ENCODE data around the gene KCTD7. TPM values are rescaled to one million over a fixed set of nuclear protein-coding genes. Genes with fewer than 3 reads are reported as not detected.
A peak's percentile ranks its signal among the peaks of the same experiment; 100 is the strongest.
"Not testable (repeated sequence)": the region's sequence is repeated elsewhere in the genome, so short reads cannot be mapped to it uniquely, and the experiment has no call there.

The KCTD7 gene
- total RNA-seq: 3.1 TPM

DNA sequence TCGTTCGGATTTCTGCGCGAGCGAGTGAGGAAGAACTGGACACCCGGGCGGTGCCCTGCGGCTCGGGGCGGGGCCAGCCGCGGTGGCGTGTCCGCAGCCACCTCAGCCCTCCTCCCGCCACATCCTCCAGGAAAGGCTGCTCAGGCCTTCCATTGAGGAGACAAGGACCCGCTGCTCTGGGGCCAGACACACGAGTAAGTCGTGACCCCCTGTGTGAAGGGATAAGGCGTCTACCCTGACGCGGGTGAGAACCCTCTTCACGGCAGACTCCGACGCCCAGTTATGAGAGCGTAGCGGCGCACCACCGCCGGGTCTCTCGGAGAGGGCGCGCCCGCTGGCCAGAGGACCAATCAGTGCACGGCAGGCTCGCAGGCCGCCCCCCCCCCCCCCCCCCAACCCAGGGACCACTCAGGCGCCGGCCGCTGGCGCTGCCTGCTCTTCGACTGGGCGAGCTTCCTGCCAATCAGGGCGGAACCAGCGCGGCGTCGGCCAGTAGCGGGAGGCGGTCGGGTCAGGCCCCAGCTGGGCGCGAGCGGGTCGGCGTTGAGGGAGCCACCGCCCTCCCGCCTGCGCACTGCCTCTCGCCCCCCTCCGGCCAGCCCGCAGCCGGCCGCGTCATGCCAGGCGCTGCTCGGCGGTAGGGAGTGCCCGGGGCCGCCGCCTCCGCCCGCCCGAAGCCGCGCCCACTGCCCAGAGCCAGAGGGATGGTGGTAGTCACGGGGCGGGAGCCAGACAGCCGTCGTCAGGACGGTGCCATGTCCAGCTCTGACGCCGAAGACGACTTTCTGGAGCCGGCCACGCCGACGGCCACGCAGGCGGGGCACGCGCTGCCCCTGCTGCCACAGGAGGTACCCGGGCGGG, at the start of gene KCTD7:
TSS of gene KCTD7 (plus strand) at position 521 of the 861 bp plus-strand sequence. CDS start at position 705, 184 bp downstream.
- DNase-seq (ENCODE audit: low spot score) (peak; percentile 99), ATAC-seq (peak; percentile 89)

DNA sequence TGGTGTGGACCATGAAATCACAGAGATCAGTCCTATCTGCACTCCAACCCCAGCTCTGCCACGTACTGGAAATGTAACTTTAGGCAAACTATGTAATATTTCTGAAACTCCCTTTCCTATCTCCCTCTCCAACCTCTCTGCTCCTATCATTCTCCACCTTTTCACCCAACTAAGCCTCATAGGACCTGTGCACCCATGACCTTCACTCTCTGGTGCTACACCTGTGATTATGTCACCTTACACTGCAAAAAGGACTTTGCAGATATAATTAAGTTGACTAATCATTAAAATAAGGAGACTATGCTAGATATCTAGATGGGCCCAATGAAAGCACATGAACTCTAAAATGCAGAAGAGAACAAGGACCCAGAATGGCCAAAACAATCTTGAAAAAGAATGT, 48.3 kb upstream of the KCTD7 start:
- ATAC-seq: peak; percentile 66
- DNase-seq (ENCODE audit: low spot score): not testable (repeated sequence)

DNA sequence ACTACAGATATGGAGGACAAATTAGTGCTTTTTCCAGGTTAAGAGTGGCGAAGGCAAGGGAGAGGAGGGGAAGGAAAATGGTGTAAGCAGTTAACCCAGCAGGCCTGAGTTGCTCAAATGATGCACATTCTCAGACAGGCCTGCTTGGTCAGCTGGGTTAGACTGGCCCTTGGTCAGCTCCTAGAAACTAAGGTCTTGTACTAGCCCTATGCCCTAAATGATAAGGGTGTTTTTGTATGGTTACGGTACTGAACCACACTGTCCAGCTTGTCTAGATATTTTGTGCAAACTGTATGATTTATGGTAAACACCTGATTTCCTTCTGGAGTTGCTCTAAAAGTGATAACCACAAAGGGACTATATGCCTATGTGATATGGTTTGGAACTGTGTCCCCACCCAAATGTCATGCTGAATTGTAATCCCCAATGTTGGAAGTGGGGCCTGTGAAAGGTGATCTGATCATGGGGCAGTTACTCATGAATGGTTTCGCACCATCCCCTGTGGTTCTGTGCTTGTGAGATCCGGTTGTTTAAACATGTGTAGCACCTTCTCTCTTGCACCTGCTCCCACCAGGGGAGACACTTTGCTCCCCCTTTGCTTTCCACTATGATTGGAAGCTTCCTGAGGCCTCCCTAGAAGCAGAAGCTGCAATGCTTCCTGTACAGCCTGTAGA, 45.7 kb upstream of the KCTD7 start:
- ATAC-seq; DNase-seq (ENCODE audit: low spot score): not testable (repeated sequence)

DNA sequence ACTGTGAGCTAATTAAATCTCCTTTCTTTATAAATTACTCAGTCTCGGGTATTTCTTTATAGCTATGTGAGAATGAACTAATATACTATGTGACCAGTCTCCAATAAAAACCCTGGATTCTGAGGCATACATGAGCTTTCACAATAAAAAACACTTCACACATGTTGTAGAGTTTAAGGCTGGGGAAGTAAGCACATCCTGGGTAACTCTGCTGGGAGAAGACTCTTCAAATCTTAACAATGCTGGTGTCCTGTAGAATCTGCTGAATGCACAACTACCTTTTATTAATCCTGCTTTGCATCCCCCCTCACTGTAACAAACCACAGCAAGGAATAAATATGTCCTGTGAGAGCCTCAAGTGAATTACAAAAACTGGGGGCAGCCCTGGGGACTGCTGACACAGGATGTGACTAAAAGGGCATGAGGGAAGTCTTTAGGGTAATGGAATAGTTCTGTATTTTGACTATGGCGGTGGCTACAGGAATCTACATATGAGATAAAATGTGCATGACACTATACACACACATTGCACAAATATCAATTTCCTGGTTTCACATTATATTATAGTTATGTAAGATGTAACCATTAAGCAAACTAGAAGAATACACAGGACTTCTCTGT, 45.1 kb upstream of the KCTD7 start:
- ATAC-seq (no peak), DNase-seq (ENCODE audit: low spot score) (no peak)

DNA sequence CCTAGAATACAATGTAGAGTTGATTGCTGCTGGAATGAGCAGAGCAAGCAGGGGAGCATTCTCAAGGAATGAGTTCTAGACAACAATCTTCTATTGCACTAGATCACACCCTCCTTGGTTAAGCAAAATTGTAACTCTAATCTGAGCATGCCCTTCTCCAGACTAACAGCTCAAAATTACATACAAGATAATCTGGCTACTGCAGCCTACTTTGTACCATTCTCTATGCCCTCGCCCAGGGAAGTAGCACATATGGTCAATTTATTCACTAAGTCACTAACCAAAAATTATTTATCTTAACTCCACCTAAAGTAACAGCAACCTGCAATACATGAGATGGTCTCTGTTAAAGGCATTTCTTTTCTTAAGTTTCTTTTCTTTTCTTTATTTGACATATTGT, 42.5 kb upstream of the KCTD7 start:
- ATAC-seq (no peak), DNase-seq (ENCODE audit: low spot score) (no peak)

DNA sequence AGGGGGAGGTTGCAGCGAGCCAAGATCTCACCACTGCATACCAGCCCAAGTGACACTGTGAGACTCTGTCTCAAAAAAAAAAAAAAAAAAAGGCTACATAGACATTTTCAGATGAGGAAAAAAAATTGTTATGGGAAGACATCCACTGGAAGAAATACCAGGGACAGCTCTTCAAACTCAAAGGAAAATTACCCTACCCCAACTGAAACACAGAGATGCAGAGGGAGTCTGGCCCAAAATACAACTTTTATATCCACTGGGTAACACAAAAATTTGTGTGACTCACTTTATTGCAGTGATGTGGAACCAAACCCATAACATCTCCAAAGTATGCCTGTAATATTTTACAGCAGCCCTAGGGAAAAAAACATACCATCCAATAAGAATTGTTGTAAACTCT, 40.5 kb upstream of the KCTD7 start:
- ATAC-seq; DNase-seq (ENCODE audit: low spot score): not testable (repeated sequence)

DNA sequence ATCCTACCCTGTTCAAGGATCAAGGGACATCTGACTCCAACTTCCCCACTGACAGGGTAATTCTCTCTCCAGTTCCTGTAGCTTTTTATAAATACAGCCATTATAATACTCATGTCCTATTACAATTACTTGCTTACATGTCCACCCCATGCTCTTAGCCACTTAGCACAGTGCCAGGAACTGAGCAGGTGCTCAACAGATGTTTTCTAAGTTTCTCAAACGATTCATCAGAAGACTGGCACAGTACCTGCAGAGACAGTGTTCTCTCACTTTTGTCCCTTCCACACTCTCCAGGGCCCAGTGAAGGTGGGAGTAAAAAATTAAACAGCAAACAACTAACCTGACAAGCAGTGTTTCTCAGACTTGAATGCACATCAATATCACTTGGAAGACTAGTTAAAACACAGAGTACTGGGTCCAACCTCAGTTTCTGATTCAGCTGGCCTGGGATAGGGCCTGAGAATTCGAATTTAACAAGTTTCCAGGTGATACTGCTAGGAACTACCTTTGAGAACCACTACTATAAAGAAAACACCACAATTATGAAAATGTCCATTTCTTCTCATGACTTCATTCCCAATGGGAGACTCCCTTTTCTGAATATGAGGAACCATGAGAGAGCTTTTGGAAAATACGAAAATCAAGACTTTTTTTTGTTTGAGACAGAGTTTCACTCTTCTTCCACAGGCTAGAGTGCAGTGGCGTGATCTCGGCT, 39.7 kb upstream of the KCTD7 start:
- DNase-seq (ENCODE audit: low spot score); ATAC-seq: not testable (repeated sequence)

DNA sequence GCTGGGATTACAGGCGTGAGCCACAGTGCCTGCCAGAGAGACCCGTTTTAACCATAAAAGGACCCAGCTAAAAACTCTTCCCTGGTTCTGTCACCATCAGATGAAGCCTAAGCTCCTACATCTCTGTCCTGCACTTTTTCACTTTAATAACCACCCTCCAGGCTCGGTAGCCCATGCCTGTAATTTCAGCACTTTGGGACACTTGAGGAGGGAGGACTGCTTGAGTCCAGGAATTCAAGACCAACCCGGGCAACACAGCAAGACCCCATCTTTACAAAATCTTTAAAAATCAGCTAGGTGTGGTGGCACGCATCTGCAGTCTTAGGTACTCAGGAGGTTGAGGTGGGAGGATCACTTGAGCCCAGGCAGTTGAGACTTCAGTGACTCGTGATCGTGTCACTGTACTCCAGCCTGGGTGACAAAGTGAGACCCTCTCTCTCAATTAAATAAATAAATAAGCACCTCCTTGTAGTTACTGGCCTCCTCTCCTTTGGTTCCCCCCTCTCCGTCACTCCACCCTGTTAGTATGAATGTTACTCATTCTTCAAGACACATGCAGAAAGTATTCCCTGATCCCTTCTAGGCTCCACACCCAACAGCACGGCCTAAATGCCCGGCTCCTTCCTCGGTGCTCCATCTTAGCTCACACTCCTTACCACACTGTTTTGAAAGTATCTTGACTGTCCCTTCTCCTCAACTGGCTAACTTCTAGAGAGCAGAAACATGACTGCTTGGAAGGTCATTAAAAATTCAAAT, 38.2 kb upstream of the KCTD7 start:
- not testable (repeated sequence) for ATAC-seq; DNase-seq (ENCODE audit: low spot score)

DNA sequence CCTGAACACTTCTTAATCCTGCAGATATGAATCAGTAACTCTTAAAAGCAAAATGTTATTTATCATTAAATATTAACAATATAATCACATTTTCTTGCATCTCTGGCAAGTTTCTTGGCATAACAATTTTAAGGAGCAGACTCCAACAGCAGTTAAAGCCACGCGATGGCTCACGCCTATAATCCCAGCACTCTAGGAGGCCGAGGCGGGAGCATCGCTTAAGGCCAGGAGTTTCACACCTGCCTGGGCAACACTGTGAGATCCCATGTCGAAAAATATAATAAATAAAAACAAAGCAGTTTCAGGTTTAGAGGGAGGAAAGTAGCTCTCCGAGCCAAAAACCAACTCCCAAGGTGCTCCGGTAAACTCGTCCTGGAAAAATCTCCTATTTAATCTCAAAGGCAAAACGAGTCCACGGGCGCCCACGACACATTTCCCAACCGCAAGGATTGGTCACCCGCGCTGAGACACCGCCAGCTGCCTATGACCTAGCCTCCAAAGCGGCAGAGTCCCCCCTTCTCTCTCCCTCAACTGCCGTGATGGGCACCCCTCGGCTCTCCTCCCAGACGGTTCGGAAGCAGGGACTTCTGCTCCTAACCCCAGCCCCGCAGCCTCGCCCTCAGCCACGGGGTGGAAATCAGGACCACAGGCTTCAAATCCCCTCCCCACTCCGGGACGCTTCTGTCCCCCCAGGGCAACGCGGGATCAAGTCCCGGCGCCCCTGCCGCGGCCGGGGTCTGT, 37.5 kb upstream of the KCTD7 start:
- ATAC-seq: peak; percentile 27
- not testable (repeated sequence) for DNase-seq (ENCODE audit: low spot score)

DNA sequence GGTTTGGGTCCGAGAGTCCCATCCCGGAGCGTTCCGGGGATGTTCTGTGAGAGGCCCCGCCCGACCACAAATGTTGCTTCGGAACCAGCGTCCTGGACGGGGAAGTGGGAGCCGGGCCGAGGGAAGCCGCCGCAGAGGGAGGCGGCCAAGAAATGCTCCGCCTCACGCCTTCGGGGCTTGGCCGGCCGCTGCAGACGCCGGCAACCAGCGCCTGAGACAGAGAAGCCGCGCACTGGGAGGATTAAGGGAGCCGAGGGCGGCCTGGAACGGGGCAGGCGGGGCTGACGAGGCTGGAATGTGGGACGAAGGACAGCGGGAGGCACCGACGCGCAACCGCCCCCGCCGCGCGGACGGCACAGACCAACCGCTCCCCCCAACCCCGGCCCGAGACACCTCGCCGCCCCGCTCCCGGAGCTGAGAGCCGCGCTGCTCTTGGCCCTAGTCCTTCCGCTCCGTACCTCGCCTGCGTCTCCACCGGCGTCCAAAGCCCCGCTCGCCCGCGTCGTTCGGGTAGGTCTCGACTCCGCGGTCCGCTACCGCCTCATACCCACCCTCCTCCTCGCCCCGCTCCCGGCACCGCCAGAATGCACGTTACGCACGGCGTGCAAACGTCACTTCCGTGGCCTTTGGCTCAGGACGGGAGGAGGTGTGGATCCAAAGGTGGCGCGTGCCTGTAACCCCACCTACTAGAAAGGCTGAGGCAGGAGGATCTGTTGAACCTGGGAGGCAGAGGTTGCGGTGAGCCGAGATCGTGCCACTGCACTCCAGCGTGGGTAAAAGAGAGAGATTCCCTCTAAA, 36.7 kb upstream of the KCTD7 start:
- DNase-seq (ENCODE audit: low spot score) (peak; percentile 94), ATAC-seq (peak; percentile 98)

DNA sequence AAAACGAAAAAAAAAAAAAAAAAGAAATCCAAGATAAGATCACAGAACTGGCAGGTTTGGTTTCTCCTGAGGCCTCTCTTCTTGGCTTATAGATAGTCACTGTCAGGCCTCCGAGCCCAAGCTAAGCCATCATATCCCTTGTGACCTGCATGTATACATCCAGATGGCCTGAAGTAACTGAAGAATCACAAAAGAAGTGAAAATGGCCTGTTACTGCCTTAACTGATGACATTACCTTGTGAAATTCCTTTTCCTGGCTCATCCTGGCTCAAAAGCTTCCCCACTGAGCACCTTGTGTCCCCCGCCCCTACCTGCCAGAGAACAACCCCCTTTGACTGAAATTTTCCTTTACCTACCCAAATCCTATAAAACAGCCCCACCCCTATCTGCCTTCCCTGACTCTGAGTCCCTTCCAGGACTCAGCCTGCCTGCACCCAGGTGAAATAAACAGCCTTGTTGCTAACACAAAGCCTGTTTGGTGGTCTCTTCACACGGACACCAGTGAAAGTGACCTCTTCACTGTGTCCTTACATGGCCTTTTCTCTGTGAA, 36.0 kb upstream of the KCTD7 start:
- not testable (repeated sequence) for DNase-seq (ENCODE audit: low spot score); ATAC-seq

DNA sequence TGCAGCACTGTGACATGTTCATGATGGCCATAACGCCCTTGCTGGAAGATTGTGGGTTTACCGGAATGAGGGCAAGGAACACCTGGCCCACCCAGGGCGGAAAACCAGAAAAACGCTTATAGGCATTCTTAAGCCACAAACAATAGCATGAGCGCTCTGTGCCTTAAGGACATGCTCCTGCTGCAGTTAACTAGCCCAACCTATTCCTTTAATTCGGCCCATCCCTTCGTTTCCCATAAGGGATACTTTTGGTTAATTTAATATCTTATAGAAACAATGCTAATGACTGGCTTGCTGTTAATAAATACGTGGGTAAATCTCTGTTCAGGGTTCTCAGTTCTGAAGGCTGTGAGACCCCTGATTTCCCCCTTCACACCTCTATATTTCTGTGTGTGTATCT, 34.6 kb upstream of the KCTD7 start:
- ATAC-seq: not testable (repeated sequence)

DNA sequence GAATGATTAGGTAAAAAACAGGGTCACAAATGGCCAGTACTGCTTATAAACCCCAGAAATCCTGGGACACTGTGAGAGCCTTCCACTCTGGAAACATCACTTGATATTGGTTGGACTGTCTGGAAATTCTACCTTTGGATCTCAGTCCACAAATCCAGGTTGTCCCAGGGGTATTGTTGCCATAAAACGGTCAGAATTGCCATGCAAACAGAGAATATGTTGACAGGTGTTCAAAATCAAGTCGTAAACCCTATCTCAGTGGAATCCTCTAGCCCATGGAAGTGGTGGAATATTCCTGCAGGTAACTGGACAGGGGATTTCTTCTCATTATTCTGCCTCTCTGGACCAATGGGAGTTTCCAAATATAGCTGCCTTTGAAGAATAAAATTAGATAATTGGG, 31.2 kb upstream of the KCTD7 start:
- no peak for ATAC-seq
- no peak for DNase-seq (ENCODE audit: low spot score)

More for the DNA sequence above, 34.6 kb upstream of the KCTD7 start:
- DNase-seq (ENCODE audit: low spot score): not testable (repeated sequence)

DNA sequence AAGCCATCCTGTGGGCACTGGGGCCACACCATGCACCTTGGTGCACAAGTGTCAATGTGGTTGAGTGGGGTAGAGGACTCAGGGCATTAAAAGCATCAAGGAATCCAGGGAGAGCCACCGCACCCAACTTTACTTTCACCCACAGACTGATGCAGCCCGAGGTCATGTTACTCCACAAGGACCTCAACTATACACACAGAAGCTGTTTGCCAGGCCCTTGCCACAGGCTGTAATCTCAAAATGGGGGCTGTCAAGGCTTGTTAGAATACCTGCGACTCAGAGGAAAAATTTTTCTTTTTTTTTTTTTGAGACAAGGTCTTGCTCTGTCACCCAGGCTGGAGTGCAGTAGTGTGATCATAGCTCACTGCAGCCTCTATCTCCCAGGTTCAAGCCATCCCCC, 26.5 kb upstream of the KCTD7 start:
- ATAC-seq: no peak

DNA sequence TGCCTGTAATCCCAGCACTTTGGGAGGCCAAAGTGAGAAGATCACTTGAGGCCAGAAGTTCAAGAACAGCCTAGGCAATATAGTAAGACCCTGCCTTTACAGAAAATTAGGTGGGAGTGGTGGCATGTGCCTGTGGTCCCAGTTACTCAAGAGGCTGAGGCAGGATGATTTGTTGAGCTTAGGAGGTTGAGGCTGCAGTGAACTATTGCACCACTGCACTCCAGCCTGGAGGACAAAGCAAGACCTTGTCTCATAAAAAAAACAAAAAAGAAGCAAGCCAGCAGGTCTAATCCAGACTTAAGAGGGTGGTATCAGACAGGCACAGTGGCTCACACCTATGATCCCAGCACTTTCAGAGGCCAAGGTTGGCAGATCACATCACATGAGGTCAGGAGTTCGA, 24.5 kb upstream of the KCTD7 start:
- ATAC-seq (no peak), DNase-seq (ENCODE audit: low spot score) (no peak)

More for the DNA sequence above, 26.5 kb upstream of the KCTD7 start:
- DNase-seq (ENCODE audit: low spot score): no peak

DNA sequence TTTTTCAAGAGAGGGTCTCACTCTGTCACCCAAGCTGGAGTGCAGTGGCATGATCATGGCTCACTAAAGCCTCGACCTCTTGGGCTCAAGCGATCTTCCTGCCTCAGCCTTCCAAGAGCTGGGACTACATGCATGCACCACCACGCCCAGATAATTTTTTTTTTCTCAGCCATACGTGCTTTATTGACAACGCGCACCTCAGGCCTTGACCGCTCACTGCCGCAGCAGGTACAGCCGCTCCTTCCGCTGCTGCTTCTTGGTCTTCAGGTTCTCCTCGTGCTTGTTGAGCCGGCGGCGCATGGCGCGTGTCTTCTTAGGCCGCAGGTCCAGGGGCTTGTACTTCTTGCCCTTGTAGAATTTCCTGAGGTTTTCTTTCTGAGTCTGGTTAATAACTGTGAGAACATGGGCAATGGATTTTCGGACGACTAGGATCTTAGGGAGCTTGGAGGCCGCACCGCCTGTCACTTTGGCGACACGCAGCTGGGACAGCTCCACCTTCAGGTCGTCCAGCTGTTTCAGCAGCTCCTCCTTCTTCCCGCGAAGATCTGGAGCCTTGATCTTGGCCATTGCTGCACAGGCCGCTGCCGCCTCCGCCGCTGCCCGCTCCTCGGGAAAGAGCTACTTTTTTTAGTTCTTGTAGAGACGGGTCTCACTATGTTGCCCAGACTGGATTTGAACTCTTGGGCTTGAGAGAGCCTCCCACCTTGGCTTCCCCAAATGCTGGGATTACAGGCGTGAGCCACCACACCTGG, 22.0 kb upstream of the KCTD7 start:
- ATAC-seq; DNase-seq (ENCODE audit: low spot score): not testable (repeated sequence)

DNA sequence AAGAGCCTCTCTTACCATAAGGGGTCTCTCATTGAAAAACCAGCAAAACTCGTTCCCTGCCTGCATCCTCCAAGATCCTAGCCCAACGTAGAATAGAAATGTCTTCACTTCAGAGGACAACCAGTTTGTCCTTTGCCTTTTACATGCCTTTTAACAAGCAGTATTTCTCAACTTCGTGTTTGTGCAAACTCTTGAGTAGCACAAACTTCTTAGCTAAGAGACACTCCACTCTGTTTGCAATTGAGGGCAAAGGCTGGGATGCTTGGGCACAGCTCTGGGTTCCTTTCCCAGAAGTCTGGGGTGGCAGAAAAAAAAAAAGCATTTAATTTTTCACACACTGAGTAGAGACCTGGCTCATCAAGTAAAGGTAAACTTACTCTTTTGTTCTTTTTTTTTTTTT, 19.5 kb upstream of the KCTD7 start:
- DNase-seq (ENCODE audit: low spot score) (no peak), ATAC-seq (no peak)
